Cardiac fibroblast (primary cell): ENCODE results near the gene NOS3.

Experiments
- DNase-seq, 2 donors: peaks; one replicate each; pipeline versions ENCODE4 v3.0.0 to v3.0.0-alpha.2; 2010; ENCODE audit warnings: low read depth in 2 of 2
- H3K4me3 ChIP-seq, 2 donors: replicated peaks in 1 of 2; 1 replicate in 1 of 2; 2 replicates in 1 of 2; pipeline ENCODE4 v1.5.1; 2011; ENCODE audit warnings: low read depth in 2 of 2, low read length in 2 of 2, mild to moderate bottlenecking in 2 of 2, moderate library complexity in 1 of 2
- CTCF ChIP-seq: IDR thresholded peaks from one replicate; pipeline ENCODE4 v1.5.1; 2011; ENCODE audit warnings: low read depth, mild to moderate bottlenecking, low read length, inconsistent platforms

NOS3 gene

GRCh38 chr7:150944066-150945042 is 46.5 kb upstream of the NOS3 start:
- no peak overlapping the region for H3K4me3 ChIP-seq
- no peak for TF ChIP-seq CTCF
- no peak for DNase-seq

DNA sequence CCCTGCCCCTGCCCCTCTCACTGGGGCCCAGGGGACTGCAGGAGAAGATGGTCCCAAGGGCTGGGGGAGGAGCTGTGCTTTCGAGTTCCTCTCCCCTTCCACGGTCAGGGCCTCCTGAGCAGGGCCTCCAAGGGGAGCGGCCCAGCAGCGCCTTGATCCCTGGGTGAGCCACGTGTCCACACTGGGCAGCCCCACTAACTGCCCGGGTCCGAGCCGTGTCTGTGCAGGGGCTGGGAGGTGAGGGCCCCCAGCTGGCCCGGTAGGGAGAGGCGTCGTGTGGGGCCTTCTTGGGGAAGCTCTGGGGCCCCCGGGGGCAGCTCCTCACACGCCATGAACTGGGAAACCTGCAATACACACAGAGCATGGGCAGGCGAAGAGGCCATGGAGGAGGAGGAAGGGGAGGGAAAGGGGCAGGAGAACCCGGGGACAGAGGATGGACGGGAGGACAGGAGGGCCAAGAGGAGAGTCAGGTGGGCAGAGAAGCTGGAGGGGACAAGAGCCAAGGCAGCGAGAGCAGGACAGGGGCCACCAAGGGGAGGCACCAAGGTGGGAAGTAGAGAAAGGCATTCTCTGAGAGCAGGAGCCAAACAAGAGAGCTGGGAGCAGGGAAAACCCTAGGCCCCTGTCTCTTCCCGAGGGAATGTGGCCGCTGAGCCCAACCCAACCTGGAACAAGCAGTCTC is 45.5 kb upstream of the NOS3 start:
- H3K4me3 ChIP-seq = no peak overlapping the region
- no peak for TF ChIP-seq CTCF
- DNase-seq = no peak

DNA sequence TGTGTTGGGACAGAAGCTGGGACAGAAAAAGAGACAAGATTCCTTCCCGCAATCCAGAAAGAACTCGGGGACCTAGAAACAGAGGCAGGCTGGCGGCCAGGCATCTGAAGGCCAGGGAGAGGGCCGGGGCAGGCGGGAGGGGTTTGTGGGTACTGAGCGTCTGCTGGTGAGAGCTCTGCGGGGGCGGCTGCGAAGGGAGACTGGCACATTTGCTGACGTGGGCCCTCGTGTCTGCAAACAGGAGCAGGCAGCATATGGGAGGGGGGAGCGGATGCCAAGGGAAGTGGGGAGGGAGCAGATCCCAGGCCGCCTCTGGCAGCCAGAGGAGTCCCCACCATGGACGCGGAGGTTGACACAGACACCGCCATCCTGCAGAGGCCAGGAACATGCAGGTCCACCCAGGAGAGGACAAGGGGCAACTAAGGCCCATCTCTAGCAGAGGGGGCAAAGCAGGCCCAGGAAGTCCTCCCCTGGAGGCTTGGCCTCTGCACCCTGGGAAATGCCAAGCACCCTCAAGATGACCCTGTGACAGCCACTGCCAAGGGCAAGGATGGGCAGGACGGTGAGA is 44.9 kb upstream of the NOS3 start:
- H3K4me3 ChIP-seq = no peak overlapping the region
- DNase-seq = peak in 1 of 2 donors; percentile 24
- no peak for TF ChIP-seq CTCF

DNA sequence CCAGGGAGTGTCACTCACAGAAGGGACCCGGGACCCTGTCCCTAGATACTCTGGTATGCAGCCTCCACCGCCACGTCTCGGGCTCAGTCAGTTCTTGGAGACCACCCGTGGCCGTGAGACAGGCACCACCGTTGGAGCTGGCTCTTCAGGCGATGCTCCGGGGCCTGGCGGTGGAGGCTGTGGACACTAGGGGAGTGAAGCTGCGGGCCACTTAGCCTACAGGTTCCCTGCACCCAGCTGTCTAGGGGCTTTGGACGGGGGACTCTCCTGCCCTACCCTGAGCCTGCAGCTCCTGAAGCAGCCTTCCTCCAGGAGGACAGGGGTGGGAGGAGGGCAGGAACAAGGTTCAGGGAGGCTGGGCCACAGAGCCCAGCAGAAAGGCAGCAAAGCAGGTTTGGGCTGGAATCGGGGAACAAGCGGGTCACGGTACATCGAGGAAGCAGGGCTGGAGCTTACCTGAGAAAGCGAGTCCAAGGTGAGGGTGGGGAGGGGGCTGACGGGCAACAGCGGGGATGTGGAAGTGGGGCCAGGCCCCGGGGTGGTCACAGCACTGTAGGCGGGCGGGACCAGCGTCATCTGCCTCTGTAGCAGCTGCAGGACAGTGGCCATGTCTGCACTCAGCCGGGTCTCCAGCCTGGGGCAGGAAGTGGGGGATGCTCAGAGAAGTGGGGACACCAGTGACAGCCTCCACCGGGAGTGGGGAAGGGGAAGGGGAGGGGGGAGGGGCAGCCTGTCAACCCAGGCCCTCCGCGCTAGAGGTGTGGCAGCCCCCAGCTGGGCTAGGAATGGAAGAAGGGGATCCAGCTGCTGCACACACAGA is 44.2 kb upstream of the NOS3 start:
- no peak for DNase-seq
- TF ChIP-seq CTCF = no peak
- H3K4me3 ChIP-seq = no peak overlapping the region

GRCh38 chr7:150947241-150947745 is 43.5 kb upstream of the NOS3 start:
- no peak for DNase-seq
- no peak overlapping the region for H3K4me3 ChIP-seq
- no peak for TF ChIP-seq CTCF
